Activated CD4-positive, CD25-positive, alpha-beta regulatory T cell treated with anti-CD3 and anti-CD28 coated beads, Interleukin-2, amount 50 U/mL, for 24 hours (primary cell): ENCODE measurements around the gene CLEC4F.

Experiments used
- ATAC-seq, 2 donors: fragments of 150-1000 bp; cut with Tn5 transposase; one replicate each; pipeline ENCODE4 v1.10.0; 2021; ENCODE audit warnings: mild to moderate bottlenecking in 1 of 2, moderate library complexity in 1 of 2

Gene CLEC4F

GRCh38 chr2:70820499-70820898 lies at the start of gene CLEC4F:
Gene CLEC4F (minus strand): TSS chr2:70820599. CDS start chr2:70820523, 76 bp downstream.
- no peak for ATAC-seq

GRCh38 chr2:70868970-70869369 lies 48.6 kb upstream of the CLEC4F start:
- ATAC-seq: no peak

- ATAC-seq: peak; percentile 33 to 56
Observed at GRCh38 chr2:70861777-70862625, 41.6 kb upstream of the CLEC4F start.

GRCh38 chr2:70855667-70856066 lies 35.3 kb upstream of the CLEC4F start:
- no peak for ATAC-seq

GRCh38 chr2:70854411-70854810 lies 34.0 kb upstream of the CLEC4F start:
- ATAC-seq: no peak

- ATAC-seq: no peak
Observed at GRCh38 chr2:70852824-70853223, 32.4 kb upstream of the CLEC4F start.

GRCh38 chr2:70851704-70852103 lies 31.3 kb upstream of the CLEC4F start:
- ATAC-seq: peak; percentile 84 to 89

GRCh38 chr2:70850925-70851324 lies 30.5 kb upstream of the CLEC4F start:
- no peak for ATAC-seq

GRCh38 chr2:70842401-70842800 lies 22.0 kb upstream of the CLEC4F start:
- no peak for ATAC-seq

- ATAC-seq: no peak
Observed at GRCh38 chr2:70837980-70838925, 17.9 kb upstream of the CLEC4F start.

GRCh38 chr2:70835643-70836042 lies 15.2 kb upstream of the CLEC4F start, which contains the start of gene CD207:
Gene CD207 (minus strand): TSS chr2:70835816. CDS start chr2:70835776, 40 bp downstream.
- ATAC-seq: no peak

- ATAC-seq: no peak
Observed at GRCh38 chr2:70834881-70835280, 14.5 kb upstream of the CLEC4F start.

- ATAC-seq: no peak
Observed at GRCh38 chr2:70834106-70834505, 13.7 kb upstream of the CLEC4F start.

- ATAC-seq: no peak
Observed at GRCh38 chr2:70833246-70833645, 12.8 kb upstream of the CLEC4F start.

- ATAC-seq: no peak
Observed at GRCh38 chr2:70832386-70832785, 12.0 kb upstream of the CLEC4F start.

- ATAC-seq: no peak
Observed at GRCh38 chr2:70831861-70832260, 11.5 kb upstream of the CLEC4F start.

GRCh38 chr2:70830366-70830765 lies 10.0 kb upstream of the CLEC4F start:
- no peak for ATAC-seq

- ATAC-seq: no peak
Observed at GRCh38 chr2:70829916-70830315, 9.5 kb upstream of the CLEC4F start.

GRCh38 chr2:70828914-70829824 lies 8.8 kb upstream of the CLEC4F start:
- no peak for ATAC-seq

GRCh38 chr2:70828115-70828514 lies 7.7 kb upstream of the CLEC4F start:
- ATAC-seq: no peak

- no peak for ATAC-seq
Observed at GRCh38 chr2:70827388-70827787, 7.0 kb upstream of the CLEC4F start.

- peak in 1 of 2 donors; percentile 54 for ATAC-seq
Observed at GRCh38 chr2:70826696-70827350, 6.4 kb upstream of the CLEC4F start.
